EH (cell line): ENCODE data around the gene SOAT2.
A peak's percentile ranks its signal among the peaks of the same experiment; 100 is the strongest.

Experiments
- DNase-seq: peaks from one replicate; pipeline ENCODE4 v3.0.0-alpha.2; 2015; ENCODE audit warnings: low read depth

Gene SOAT2

DNA sequence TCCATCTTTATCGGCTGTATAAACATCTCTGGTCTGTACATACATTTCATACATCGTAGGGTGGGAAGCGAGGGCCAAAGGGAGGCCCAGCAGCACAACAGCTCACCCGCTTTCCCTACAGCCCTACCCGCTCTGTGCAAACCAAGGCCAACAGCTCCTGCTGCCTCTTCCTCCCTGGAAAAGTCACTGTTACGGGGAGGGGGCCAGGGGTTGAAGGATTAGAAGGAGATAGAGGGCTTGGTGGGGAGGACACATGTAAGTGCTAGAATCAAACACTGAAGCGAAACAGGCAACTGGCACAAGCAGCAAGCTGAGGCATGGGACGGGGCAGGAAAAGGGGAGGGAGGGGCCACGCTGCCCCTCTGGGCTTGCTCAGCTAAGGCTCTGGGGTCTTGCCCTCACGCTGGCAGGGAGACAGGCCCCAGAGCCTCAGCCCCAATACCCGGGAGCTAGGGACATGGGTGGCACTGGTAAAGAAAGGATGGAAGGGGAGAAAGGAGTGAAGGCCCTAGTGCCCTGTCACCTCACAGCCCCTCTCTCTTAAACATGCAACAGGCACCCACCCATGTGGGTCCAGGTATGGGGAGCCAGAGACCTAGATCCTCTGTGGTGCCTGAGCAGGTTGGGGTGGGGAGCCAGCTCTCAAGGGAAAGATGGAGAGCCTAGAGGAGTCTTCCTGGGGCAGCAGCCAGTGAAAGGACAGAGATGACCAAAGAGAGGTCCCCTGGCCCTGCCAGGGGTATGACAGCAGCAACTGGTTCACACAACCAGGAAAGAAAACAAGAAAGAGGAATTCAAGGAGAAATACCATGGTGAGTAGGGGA is 38.5 kb upstream of the SOAT2 start:
- DNase-seq: no peak

- peak; percentile 21 for DNase-seq
Observed at GRCh38 chr12:53065470-53065869, 37.8 kb upstream of the SOAT2 start.

GRCh38 chr12:53065975-53066931 is 37.0 kb upstream of the SOAT2 start:
- DNase-seq: peak; percentile 87

DNA sequence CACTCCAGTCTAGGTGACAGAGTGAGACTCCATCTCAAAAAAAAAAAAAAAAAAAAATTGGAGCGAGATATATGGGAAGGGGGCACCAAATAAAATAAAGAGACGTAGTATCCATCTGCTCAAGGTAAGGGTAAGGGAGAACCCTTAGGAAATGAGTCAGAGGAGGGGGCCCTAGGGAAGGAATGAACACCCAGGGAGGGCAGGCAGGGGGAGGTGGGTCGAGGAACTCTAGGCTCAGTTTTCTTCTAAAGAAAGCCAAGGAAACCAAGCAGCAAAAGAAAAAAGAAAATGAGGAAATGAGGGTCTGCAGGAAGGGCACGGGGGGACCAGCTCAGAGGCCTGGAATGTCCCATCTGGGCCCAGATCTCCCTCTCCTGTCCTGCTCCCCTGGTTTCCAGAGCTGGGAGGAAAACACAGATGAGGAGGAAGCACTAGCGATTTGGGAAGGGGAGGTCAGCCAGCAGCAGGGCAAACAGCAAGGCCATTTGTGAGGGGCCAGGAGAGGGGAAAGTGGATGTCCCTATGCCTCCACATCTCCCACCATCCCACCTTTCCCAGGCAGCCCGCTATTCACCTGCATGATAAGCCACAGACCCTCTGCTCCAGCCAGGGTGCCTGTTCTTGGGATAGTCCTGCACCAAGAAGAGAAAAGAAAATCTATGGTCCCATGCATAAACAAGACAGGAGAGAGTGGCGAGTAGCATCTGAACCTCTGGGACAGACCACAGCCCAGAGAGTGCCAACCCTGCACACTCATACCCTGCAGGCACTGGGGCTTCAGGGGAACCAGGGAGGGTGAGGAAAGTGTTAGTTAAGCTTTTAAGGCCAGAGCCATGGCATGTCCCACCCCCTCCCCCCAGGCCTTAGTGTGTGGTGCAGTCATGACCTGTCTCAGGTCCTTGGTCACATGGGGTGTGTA is 36.0 kb upstream of the SOAT2 start:
- peak; percentile 52 for DNase-seq

GRCh38 chr12:53067993-53068770 is 35.1 kb upstream of the SOAT2 start:
- DNase-seq: no peak

DNA sequence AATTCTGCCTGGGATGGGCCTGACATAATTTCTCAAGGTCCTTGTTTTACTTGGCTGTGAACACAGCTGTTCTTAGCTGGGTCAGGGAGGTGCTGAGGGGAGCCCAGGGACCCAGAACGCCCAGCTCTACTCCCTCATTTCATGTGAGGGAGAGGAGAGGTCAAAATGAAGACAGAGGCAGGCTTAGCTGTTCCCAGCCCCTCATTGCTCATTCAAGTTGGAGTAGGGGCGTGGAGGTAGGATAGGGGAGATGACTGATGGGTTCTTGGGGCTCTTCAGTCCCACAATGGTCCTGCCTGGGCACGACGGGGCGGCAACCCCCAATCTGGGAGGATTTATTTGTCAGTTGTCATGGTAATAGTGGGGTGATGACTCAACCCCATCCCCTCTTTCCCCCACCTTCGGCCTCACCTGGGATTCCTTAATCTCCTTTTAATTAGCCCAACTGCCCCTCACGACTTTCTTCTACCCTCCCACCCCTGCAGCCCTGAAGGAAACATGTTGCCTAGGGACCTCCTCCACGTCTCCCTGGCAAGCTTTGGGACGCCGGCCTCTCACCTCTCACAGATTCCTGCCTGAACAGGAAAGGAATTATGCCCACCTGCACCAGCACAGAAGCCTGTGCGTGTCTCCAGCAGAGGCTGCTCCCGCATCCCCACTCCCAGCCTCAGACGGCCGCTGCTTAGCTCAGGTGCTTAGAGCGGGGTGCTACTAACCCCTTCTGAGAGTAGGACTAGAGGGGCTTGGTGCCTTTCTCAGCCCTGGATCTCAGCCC is 34.3 kb upstream of the SOAT2 start:
- DNase-seq: peak; percentile 15

DNA sequence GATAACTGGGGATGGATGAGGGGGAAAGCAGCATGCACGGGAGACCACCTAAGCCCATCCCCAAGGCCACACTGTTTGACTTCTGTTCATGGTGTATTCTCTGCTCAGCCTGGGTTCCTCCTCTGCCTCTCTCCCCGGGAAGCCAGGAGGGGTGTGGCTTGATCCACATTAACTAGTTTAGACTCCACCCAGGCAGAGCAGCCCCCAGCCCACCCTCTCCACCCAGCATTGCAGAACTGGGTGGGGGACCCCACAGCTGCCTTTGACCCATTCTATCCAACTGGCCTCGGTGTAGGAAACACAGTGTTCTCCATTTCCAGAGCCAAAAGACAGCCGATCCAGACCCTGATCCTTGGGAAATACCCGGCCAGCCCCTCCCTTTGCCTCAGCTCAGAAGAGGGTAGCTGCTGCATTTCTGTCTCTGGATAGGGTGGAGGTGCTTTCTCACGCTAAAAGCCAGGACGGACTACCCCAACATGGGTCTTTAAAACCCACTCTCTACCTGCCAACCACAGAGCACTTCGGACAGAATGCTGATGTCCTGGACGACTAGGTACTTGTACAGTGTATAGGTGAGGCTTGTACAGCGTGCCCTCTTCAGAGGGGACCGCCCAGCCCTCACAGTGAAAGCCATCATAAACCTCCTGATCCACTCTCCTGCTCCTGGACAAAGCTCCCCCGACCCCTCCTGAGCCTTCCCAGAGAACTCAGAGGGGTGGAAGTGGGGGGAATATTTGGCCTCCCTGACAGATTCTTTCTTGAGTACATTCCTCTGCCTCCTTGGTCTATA is 33.5 kb upstream of the SOAT2 start:
- DNase-seq: no peak

GRCh38 chr12:53070877-53071492 is 32.3 kb upstream of the SOAT2 start:
- peak; percentile 73 for DNase-seq

- peak; percentile 82 for DNase-seq
Observed at GRCh38 chr12:53071591-53072551, 31.4 kb upstream of the SOAT2 start.

DNA sequence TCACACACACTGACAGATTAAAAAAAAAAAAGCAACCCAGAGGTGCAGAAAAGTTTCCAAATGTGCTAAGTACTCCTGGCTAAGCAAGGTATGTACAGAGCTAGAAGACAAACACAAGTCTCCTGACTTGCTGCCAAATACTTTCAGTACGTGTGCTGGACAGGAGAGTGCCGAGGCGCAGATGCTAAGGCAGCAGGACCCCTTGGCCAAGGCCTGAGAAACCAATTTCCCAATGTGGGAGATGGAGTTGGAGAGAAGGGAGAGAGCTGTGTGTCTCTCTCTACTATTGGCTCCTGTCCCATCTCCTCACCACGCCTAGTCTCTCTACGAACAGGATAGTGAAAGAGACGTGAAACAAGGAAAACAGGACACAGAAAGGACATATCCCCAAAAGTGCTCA is 29.4 kb upstream of the SOAT2 start:
- DNase-seq: no peak

GRCh38 chr12:53074283-53074998 is 28.8 kb upstream of the SOAT2 start:
- no peak for DNase-seq

DNA sequence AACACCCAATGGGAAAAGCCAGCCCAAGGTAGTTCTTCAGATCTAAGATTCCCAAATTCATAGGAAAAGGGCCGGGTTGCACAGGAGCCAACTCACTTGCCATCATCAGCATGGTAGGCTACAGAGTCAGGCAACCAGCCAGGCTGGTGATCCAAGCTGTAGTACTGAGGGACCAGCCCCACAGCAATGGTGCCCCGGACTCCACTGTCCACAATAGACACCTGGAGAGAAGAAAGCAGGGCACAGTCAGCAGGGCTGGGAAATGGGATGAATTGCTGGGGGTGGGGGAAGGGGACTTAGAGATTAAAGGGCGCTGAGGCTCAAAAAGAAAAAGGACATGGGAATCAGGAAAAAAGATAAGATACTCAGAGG is 28.3 kb upstream of the SOAT2 start:
- DNase-seq: no peak

DNA sequence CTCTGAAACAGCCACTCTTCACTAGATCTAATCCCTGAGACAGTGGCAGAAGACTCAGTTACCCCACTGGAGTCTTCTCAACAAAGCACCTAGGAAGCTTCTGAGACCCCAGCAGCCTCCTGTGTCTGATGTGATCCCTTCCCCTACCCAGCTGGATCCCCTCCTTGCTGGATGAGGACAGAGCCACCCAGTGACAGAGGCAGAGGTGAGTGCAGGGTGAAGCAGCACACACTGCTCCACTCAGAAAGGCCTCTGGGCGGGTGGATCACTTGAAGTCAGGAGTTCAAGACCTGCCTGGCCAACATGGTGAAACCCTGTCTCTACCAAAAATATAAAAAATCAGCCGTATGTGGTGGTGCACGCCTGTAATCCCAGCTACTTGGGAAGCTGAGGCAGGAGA is 26.8 kb upstream of the SOAT2 start:
- no peak for DNase-seq

DNA sequence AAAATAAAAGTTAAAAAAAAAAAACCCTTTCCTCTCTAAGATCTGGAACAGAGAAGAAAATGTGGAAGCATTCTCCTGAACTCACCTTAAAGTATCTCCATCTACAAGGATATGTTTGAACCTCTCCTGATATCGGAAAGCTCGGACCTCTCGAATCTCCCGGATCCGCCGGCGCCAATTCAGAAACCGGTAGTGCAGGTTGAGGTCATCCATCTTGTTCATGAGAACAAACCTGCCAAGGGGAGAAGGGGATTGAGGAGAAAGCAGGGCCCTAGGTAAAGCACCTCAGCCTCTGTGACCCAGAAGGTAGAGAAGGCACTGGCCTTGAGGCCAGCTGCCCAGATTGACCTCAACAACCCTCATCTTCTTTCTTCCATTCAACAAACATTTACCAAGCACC is 26.3 kb upstream of the SOAT2 start:
- no peak for DNase-seq

DNA sequence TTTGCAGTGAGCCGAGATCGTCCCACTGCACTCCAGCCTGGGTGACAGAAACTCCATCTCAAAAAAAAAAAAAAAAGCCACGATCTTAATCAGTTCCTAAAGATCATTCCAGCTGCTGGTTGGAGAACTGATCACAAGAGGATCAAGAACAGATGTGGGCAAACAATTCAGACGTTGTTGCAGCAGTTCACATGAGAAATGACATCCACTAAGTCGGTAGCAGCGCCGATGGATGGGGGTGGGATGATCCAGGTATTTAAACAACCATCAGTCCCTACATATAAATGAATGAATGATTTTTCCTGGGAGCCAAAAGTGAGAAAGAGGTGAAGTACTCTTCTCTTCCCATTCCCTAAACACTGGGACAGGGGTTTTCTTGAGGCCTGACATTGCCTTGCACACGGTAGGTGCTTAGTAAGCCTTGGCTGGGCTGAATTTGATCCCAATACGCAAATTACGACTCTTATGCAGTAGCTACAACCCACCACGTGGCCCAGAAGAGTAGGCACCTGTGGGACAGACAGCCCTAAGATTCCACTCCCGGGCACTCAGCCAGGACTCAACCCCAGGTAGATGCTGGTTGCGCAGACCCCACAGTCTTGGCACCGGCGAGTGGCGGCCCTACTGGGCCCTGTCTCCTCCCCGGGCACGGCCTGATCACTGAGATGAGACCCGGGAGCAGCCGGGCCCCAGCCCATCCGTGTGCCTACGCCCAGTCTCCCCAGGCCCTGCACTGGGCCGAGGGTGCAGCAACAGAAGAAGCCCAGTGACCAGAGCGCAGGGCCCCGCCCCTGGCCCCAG is 24.7 kb upstream of the SOAT2 start:
- DNase-seq: no peak
